Vagina (tissue), 2 donors: ENCODE results near the gene FBXO24. TPM values are rescaled to one million over a fixed set of nuclear protein-coding genes. Genes with fewer than 3 reads are reported as not detected.

Source experiments
- DNase-seq, 2 donors: peaks; one replicate each; pipeline ENCODE4 v3.0.0-alpha.2; 2017; ENCODE audit errors: extremely low spot score in 2 of 2
- H3K27ac ChIP-seq: fragments of 200-600 bp; sonication (generic); one replicate; pipeline ENCODE4 v1.5.1; 2019
- H3K27me3 ChIP-seq: fragments of 200-600 bp; sonication (generic); one replicate; pipeline ENCODE4 v1.5.1; 2019
- H3K36me3 ChIP-seq, 2 donors: fragments of 200-600 bp; sonication (generic); one replicate each; pipeline ENCODE4 v1.5.1; 2017 to 2019
- H3K4me1 ChIP-seq: fragments of 200-600 bp; sonication (generic); one replicate; pipeline ENCODE4 v1.5.1; 2019
- H3K4me3 ChIP-seq, 2 donors: fragments of 200-600 bp; sonication (generic); 1 replicate in 1 of 2; 2 replicates in 1 of 2; pipeline ENCODE4 v1.5.1; 2016 to 2019
- H3K9me3 ChIP-seq: fragments of 200-600 bp; sonication (generic); one replicate; pipeline ENCODE4 v1.5.1; 2019
- POLR2A ChIP-seq, 2 donors: fragments of 450-650 bp; IDR thresholded peaks; one replicate each; pipeline ENCODE4 v1.6.1; 2017; ENCODE audit warnings: antibody characterized with exemption in 2 of 2, mild to moderate bottlenecking in 2 of 2, moderate library complexity in 2 of 2
- POLR2AphosphoS5 ChIP-seq, 2 donors: sonication (generic); formaldehyde crosslinking; IDR thresholded peaks; one replicate each; pipeline ENCODE4 v1.9.0; 2017; ENCODE audit warnings: antibody characterized with exemption in 2 of 2, mild to moderate bottlenecking in 2 of 2, low read depth in 1 of 2; ENCODE audit not compliant: insufficient read depth in 1 of 2
- intact Hi-C: fragments of 100-400 bp; cut with DNase I; formaldehyde crosslinking; loops from one replicate; pipeline ENCODE4 v1.15.1; 2023
- total RNA-seq: library from RNA; depleted of rRNA; stranded (reverse); fragments of >200 nt; gene quantifications from one replicate; pipeline ENCODE4 v1.2.3, GENCODE V29; 2016
- TF ChIP-seq, protein P1 (sequence below), 3 experiments: fragments of 450-650 bp in 2 of 3; fragments of 200-600 bp in 1 of 3; sonication (generic) in 1 of 3; IDR thresholded peaks; one replicate each; pipeline ENCODE4 v1.5.1; 2017 to 2019; ENCODE audit warnings: antibody characterized with exemption in 3 of 3, mild to moderate bottlenecking in 2 of 3, moderate library complexity in 2 of 3

The FBXO24 gene
- total RNA-seq, 1 donor from 2014 or later, result 0.98 TPM

DNA sequence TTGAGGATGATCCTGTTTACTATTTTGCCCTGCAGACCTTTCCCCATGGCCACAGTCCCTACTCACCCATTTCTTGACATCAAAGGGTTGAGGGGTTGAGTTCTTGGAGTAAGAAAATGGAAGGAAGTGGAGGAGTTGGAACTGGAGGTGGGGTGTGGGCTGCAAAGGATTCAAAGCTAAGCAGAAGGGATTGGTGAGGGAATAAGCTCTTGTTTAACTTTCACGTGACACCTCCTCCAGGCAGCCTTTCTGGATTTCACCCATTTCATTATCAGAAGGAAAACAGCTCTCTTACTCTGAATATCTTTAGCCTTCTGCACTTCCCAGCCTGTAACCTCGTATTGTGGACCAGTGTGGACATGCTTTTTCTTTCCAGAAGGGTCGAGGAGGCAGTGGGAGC lies 39.9 kb downstream of the FBXO24 start:
- DNase-seq, result no peak
- Histone ChIP-seq H3K27me3 (no peaks in the 10 kb centered on the region), H3K27ac (peak overlapping the region; percentile 20), H3K4me3 (peak overlapping the region; percentile 35 to 41), H3K36me3 (no peaks in the 10 kb centered on the region), H3K4me1 (peaks cover 15% of the 10 kb centered on the region), H3K9me3 (no peaks in the 10 kb centered on the region)
- intact Hi-C loops, result no loop called here
- TF ChIP-seq, protein P1, sequence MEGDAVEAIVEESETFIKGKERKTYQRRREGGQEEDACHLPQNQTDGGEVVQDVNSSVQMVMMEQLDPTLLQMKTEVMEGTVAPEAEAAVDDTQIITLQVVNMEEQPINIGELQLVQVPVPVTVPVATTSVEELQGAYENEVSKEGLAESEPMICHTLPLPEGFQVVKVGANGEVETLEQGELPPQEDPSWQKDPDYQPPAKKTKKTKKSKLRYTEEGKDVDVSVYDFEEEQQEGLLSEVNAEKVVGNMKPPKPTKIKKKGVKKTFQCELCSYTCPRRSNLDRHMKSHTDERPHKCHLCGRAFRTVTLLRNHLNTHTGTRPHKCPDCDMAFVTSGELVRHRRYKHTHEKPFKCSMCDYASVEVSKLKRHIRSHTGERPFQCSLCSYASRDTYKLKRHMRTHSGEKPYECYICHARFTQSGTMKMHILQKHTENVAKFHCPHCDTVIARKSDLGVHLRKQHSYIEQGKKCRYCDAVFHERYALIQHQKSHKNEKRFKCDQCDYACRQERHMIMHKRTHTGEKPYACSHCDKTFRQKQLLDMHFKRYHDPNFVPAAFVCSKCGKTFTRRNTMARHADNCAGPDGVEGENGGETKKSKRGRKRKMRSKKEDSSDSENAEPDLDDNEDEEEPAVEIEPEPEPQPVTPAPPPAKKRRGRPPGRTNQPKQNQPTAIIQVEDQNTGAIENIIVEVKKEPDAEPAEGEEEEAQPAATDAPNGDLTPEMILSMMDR (IDR thresholded peaks at IDR 0.05), result no peak
- TF ChIP-seq POLR2A (IDR thresholded peaks at IDR 0.05), result no peak
- TF ChIP-seq POLR2AphosphoS5 (IDR thresholded peaks at IDR 0.05; ENCODE audit: insufficient read depth in 1 of 2, low read depth in 1 of 2), result no peak

- DNase-seq, result no peak
- TF ChIP-seq POLR2AphosphoS5 (IDR thresholded peaks at IDR 0.05; ENCODE audit: insufficient read depth in 1 of 2, low read depth in 1 of 2) (peak in 1 of 2 donors; percentile 59), POLR2A (IDR thresholded peaks at IDR 0.05) (no peak)
- Histone ChIP-seq H3K27me3 (no peaks in the 10 kb centered on the region), H3K9me3 (no peaks in the 10 kb centered on the region), H3K27ac (peak overlapping the region; percentile 20), H3K4me3 (peak overlapping the region; percentile 35 to 41), H3K4me1 (peaks cover 15% of the 10 kb centered on the region), H3K36me3 (no peaks in the 10 kb centered on the region)
- intact Hi-C loops, result no loop called here
Measured at GRCh38 chr7:100626530-100627237, 40.6 kb downstream of the FBXO24 start.

GRCh38 chr7:100627238-100627549 lies 41.1 kb downstream of the FBXO24 start:
- Histone ChIP-seq H3K4me1 (peaks cover 15% of the 10 kb centered on the region), H3K27me3 (no peaks in the 10 kb centered on the region), H3K9me3 (no peaks in the 10 kb centered on the region), H3K27ac (peak overlapping the region; percentile 20), H3K4me3 (no peak overlapping the region), H3K36me3 (no peaks in the 10 kb centered on the region)
- intact Hi-C loops, result no loop called here
- DNase-seq, result no peak
- TF ChIP-seq POLR2AphosphoS5 (IDR thresholded peaks at IDR 0.05; ENCODE audit: insufficient read depth in 1 of 2, low read depth in 1 of 2) (no peak), POLR2A (IDR thresholded peaks at IDR 0.05) (no peak)
- TF ChIP-seq, protein P1 (IDR thresholded peaks at IDR 0.05), result no peak

DNA sequence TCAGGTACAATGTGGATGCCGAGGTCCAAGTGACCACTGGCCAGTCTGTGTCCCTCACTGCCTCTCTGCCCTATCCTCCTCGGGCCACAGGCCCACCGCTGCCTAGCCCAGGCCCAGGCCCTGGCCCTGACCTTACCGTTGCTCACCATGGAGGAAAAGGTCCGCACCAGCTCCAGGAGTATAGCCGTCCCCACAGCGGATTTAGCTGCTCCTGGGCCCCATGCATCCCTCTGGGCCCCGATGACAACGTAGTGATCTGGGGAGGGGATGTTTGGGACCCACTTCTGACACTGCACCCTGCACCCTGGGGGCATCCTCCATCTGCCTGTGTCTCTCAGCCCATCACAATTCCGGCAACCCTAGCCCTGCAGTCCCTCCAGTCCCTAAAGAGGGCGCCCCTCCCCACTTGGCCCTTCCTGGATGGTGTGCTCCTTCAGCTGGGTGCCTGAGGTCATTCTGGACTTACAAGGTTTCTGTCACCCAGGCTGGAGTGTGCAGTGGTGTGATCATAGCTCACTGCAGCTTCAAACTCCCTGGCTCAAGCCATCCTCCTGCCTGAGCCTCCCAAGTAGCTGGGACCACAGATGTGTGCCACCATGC lies 43.1 kb downstream of the FBXO24 start:
- Histone ChIP-seq H3K27me3 (peaks cover 4% of the 10 kb centered on the region), H3K4me3 (no peak overlapping the region), H3K9me3 (no peaks in the 10 kb centered on the region), H3K27ac (no peak overlapping the region), H3K4me1 (peaks cover 26% of the 10 kb centered on the region), H3K36me3 (no peaks in the 10 kb centered on the region)
- TF ChIP-seq POLR2AphosphoS5 (IDR thresholded peaks at IDR 0.05; ENCODE audit: insufficient read depth in 1 of 2, low read depth in 1 of 2), result no peak
- no peak for TF ChIP-seq POLR2A (IDR thresholded peaks at IDR 0.05)
- TF ChIP-seq, protein P1 (IDR thresholded peaks at IDR 0.05), result no peak
- DNase-seq, result no peak
- intact Hi-C loops, result no loop called here

DNA sequence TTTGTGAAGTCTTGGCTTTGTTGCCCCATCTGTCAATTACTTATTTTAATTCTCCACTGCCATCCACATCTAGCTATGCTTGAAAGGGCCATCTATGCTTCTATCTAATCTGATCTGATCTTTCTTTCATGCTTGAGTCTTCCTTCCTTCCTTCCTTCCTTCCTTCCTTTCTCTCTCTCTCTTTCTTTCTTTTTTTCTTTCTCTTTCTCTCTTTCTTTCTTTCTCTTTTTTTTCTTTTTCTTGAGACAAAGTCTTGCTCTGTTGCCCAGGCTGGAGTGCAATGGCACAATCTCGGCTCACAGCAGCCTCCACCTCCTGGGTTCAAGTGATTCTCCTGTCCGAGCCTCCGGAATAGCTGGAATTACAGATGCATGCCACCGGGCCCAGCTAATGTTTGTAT lies 43.9 kb downstream of the FBXO24 start:
- Histone ChIP-seq H3K36me3 (no peaks in the 10 kb centered on the region), H3K27me3 (peaks cover 4% of the 10 kb centered on the region), H3K4me3 (no peak overlapping the region), H3K9me3 (no peaks in the 10 kb centered on the region), H3K27ac (no peak overlapping the region), H3K4me1 (peaks cover 26% of the 10 kb centered on the region)
- no peak for DNase-seq
- intact Hi-C loops, result no loop called here
- TF ChIP-seq, protein P1 (IDR thresholded peaks at IDR 0.05), result no peak
- TF ChIP-seq POLR2A (IDR thresholded peaks at IDR 0.05), result no peak
- TF ChIP-seq POLR2AphosphoS5 (IDR thresholded peaks at IDR 0.05; ENCODE audit: insufficient read depth in 1 of 2, low read depth in 1 of 2), result no peak
